RWPE1 (cell line): Measurements from ENCODE around the gene ICOSLG.
"Not testable (repeated sequence)": the region's sequence is repeated elsewhere in the genome, so short reads cannot be mapped to it uniquely, and the experiment has no call there.

Source experiments
- CTCF ChIA-PET: fragments of 350-600 bp; sonication (Branson Sonifier 250); formaldehyde crosslinking; extraction: SDS; loops from one replicate; lab custom pipeline; 2021; lab: Yijun Ruan, JAX
- POLR2A ChIA-PET: fragments of 400-600 bp; formaldehyde crosslinking; extraction: SDS; loops from one replicate; lab custom pipeline; 2020; ENCODE audit warnings: antibody characterized with exemption; ENCODE audit not compliant: low non-redundant PET; lab: Yijun Ruan, JAX
- DNase-seq: peaks from one replicate; pipeline ENCODE4 v3.0.0; 2012; ENCODE audit warnings: low spot score
- H3K27ac ChIP-seq: fragments of 450-650 bp; 2 replicates; pipeline ENCODE4 v1.5.1; 2017
- CTCF ChIP-seq: fragments of 450-650 bp; conservative IDR thresholded peaks from 2 replicates; pipeline ENCODE4 v1.5.1; 2017; ENCODE audit warnings: low read depth, mild to moderate bottlenecking

ICOSLG gene

GRCh38 chr21:44240842-44241241, at the start of gene ICOSLG:
Gene ICOSLG (minus strand): TSS chr21:44240943. CDS start chr21:44240817, 126 bp downstream.
- H3K27ac ChIP-seq, POLR2A ChIA-PET, DNase-seq, CTCF ChIA-PET: not testable (repeated sequence)

- ChIA-PET POLR2A (no interaction called here), CTCF (no interaction called here)
- no peak for DNase-seq
- H3K27ac ChIP-seq: no peak overlapping the region
- no peak for TF ChIP-seq CTCF
Measured at GRCh38 chr21:44289381-44290010, 48.8 kb upstream of the ICOSLG start.

- DNase-seq: no peak
- H3K27ac ChIP-seq: no peak overlapping the region
- CTCF ChIA-PET: interaction anchor here (0.6 kb wide), 1 partner anchor 8 kb away, joined by 3 read pairs; no protein-coding TSS in a partner anchor
- POLR2A ChIA-PET: interaction anchor here (0.6 kb wide), 1 partner anchor 25 kb away, joined by 3 read pairs; no protein-coding TSS in a partner anchor
- TF ChIP-seq CTCF: no peak
Measured at GRCh38 chr21:44288251-44289110, 47.7 kb upstream of the ICOSLG start.

- POLR2A ChIA-PET: no interaction called here
- CTCF ChIA-PET: no interaction called here
- DNase-seq: no peak
- no peak overlapping the region for H3K27ac ChIP-seq
- no peak for TF ChIP-seq CTCF
Measured at GRCh38 chr21:44286716-44287632, 46.2 kb upstream of the ICOSLG start.

GRCh38 chr21:44286086-44286715, 45.5 kb upstream of the ICOSLG start:
- ChIA-PET CTCF (no interaction called here), POLR2A (no interaction called here)
- no peak for TF ChIP-seq CTCF
- no peak for DNase-seq
- no peak overlapping the region for H3K27ac ChIP-seq

GRCh38 chr21:44285138-44285992, 44.6 kb upstream of the ICOSLG start, which contains the start of gene AIRE:
Gene AIRE (plus strand): TSS chr21:44285876. CDS start chr21:44286007, 131 bp downstream.
- ChIA-PET CTCF (interaction anchor here (0.9 kb wide), 1 partner anchor 12 kb away, joined by 6 read pairs; no protein-coding TSS in a partner anchor), POLR2A (no interaction called here)
- H3K27ac ChIP-seq: no peak within 1 kb of the TSS
- DNase-seq: no peak
- TF ChIP-seq CTCF: no peak
